GM19025 (cell line): ENCODE results near the gene UGT2B15.

ENCODE experiments used
- ATAC-seq: cut with Tn5 transposase; IDR thresholded peaks from one replicate; pipeline ENCODE4 v1.9.1; 2021; ENCODE audit warnings: mild to moderate bottlenecking, low read depth, moderate library complexity; ENCODE audit not compliant: unreplicated experiment

Gene UGT2B15

DNA sequence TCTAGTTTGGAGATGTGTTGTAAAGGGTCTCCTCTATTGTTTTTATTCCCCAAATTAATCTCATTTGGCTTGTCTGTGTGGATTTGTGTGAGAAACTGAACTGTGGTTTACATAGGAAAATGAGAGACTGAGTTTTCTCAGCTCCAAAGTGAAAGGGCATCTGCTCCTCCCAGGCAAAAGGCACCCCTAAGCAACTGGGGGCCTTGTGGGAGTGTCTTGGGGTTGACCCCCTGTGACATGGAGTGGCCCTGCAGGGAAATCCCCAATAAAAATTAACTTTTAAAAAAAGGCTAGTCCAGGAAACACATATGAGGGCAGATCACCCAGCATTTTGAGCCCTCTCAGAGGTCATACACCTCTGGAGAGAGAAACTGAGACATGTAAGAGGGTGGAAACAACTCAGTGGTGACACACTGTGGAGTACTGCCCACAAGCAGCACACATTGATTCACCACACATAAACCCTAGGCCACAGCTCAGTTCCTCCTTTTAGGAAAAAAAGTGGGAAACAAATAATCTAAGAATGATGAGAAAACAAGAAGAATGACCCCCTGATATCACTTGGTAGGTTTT is 13.3 kb downstream of the UGT2B15 start:
- peak; percentile 77 for ATAC-seq

GRCh38 chr4:68656445-68656973 is 13.9 kb downstream of the UGT2B15 start:
- ATAC-seq: peak; percentile 42

DNA sequence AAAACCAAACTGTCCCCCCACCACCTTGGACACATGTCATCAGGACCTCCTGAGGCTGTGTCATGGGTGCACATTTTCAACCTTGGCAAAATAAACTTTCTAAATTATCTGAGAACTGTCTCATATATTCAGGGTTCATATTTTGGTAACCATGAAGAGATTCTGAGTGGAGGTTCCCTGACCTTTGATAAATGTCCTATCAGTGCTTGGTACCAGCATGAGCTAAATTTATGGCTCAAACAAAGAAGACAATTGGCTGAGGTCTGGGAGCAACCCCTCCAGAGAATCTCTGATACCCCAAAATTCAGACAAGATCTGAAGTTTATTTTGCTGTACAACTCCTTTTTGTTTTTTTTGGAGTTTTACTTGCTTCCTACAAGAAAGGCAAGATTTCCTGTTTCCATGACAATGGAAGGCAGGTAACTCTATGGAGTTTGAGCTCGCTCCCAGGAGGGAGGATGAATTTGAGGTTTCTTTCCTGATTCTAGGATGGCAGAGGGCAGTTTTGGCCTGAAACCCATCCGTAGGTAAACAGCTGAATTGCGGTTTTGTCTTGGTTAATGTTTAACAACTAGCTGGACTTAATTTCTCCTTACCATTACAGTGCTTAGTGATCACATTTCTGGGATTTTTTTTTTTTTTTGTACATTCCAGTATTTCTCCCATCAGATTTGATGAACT is 14.5 kb downstream of the UGT2B15 start:
- peak; percentile 23 for ATAC-seq

DNA sequence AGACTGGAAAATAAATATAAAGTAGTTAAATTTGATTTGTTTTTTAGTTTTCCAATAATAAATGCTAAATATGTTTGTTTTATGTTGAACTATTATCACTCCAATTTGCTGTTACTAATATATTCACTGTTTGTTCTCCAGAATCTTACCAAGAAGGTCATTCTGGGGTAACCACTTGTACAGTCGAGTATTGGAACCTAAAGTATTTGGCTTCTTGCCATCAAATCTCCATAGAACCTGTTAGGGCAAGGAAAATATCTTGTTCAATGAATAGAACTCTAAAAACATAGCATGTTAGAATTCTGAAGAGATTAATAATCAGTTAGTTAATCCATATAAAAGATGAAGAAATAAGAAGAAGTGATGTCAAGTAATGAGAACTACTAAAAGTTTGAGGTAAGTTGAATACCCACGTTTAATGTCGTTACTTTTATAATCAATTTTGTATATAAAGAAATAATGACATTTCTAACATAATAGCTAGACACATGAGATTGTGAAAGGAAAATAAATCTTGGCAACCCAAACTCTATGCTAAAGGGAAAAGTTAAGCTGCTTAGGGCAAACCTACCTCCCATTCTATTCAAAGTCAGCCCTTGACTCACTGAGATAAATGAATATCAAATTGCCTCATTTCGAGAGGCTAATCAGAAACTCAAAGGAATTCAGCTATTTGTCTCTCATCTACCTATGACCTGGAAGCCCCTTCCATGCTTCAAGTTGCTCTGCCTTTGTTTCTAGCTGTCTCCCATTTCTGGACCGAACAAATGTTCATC is 15.3 kb downstream of the UGT2B15 start:
- no peak for ATAC-seq

DNA sequence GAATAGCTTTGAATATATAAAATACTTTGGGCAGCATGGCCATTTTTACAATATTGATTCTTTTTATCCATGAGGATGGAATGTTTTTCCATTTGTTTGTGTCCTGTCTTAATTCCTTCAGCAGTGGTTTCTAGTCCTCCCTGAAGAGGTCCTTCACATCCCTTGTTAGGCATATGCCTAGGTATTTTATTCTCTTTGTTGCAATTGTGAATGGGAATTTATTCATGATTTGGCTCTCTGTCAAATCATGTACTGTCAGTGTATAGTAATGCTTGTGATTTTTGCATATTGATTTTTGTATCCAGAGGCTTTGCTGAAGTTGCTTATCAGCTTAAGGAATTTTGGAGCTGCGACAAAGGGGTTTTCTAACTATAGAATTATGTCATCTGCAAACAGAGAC is 18.5 kb downstream of the UGT2B15 start:
- no peak for ATAC-seq

DNA sequence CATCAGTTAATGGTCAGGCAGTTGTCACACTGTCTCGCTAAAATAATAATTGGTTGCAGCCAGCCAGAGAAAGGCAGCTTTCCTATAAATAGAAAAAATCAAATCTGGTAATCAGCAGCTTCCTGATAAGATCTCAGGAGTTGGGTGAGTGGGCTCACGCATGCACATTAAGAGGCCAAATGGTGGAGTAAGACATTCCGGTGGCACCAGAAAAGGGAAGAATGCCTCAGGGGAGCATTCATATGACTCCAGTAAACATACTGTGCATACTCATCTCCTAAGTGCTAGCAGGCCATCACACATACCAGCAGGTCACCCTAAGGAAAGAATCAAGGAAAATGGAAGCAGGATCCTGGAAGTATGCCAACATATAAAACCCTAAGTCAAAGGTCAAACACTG is 40.1 kb downstream of the UGT2B15 start:
- ATAC-seq: no peak

GRCh38 chr4:68622731-68623130 is 47.7 kb downstream of the UGT2B15 start:
- peak; percentile 76 for ATAC-seq

- no peak for ATAC-seq
Observed at GRCh38 chr4:68617003-68617698, 53.3 kb downstream of the UGT2B15 start.

DNA sequence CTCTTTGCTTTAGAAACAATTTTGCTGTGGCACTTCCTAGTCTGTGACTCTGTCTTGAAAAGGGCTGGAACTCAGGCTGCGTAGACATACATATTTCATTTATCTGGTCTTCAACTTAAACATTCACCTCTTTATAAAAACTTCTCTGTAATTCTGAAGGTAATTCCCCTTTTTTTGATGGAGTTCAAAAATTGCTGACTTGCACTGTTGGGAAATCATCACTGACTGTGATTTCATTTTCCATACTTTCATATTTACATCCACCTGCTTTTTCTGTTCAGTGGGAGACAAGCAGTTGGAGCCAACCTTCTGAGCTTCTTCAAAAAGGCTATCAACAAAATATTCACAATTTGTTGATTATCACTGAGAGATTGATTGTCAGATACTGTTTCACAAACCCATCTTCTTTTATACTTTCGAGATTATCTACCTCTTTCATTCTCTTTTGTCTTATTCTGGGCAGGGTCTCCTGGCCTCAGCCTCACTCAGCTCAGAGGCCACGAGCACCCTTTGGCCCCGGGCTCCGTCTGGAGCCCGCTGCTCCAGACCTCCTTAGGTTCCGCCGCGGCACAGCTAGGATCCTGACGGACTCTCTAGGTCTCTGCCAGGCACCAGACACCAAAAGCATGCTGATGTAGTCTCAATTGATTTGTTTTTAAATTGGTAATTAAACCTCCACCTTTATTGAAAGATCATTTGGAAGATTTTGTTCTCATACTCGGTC is 54.6 kb downstream of the UGT2B15 start:
- ATAC-seq: no peak

DNA sequence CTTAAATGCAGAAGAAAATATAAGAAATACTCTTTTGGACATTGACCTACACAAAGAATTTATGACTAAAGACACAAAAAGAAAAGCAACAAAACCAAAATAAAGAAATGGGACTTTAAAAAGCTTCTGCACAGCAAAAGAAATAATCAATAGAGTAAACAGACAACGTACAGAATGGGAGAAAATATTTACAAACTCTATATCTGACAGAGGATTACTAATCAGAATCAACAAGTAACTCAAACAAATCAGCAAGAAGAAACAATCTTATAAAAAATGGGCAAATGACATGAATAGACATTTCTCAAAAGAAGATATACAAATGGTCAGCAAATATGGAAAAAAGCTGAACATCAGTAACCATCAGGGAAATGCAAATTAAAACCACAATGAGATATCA is 56.7 kb downstream of the UGT2B15 start:
- no peak for ATAC-seq

GRCh38 chr4:68606240-68606639 is 64.2 kb downstream of the UGT2B15 start:
- no peak for ATAC-seq

- ATAC-seq: no peak
Observed at GRCh38 chr4:68599150-68599549, 71.3 kb downstream of the UGT2B15 start.

- no peak for ATAC-seq
Observed at GRCh38 chr4:68597482-68597881, 73.0 kb downstream of the UGT2B15 start.
